ENCODE measurements around the gene PPP1R15B.

DNA sequence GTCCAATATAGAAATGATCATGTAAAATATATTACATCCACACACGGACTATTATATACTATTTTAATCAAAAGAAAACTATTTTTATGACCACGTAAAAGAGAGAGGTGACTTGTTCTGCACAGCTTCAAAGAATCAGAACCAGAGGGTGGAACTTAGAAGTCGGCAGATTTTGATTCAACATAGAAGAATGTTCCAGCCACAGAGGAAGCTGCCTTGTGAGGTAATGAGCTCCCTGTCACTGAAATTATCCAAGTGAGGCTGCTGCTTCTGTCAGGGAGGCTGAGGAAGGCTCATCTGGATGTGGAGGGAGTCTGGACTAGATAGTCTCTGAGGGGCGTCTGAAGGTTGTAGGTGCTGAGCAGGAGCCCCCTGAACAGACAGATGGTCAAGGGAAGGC is 54.6 kb downstream of the PPP1R15B start:
- no peak for TF ChIP-seq CTCF (conservative IDR thresholded peaks at IDR 0.05; ENCODE audit: low read depth, low read length)
- no peak for TF ChIP-seq EZH2 (IDR thresholded peaks at IDR 0.05; ENCODE audit: low read length, unreplicated experiment)
- TF ChIP-seq EZH2phosphoT487 (IDR thresholded peaks at IDR 0.05; ENCODE audit: borderline replicate concordance, low read length) = no peak

All from PC-3 (cell line).